HG02571 (cell line): ENCODE measurements around the gene STAG1.
"Not testable (repeated sequence)": the region's sequence is repeated elsewhere in the genome, so short reads cannot be mapped to it uniquely, and the experiment has no call there.

Source experiments
- ATAC-seq: cut with Tn5 transposase; IDR thresholded peaks from one replicate; pipeline ENCODE4 v1.9.1; 2021; ENCODE audit warnings: mild to moderate bottlenecking, moderate library complexity; ENCODE audit not compliant: unreplicated experiment

Gene STAG1

GRCh38 chr3:136749091-136749490 lies 3.1 kb downstream of the STAG1 start:
- no peak for ATAC-seq

DNA sequence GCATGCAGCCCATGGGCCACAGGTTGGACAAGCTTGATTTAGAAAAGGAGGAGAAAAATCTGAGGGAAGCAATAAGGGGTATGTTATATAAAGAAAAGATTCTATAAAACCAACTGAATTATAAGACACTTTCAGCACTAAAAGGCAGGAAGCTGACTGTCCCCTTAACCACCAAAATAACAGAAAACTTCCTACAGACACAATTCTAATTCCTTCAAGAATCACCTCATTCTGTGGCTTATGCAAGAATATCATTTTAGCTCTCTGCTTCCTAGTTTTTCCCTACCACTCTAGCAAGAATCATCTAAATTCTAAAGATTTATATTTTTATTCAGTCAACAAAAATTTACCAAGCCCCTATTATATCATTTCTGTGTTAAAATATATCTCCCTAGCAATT lies 6.3 kb downstream of the STAG1 start:
- no peak for ATAC-seq

GRCh38 chr3:136741063-136741462 lies 11.1 kb downstream of the STAG1 start:
- no peak for ATAC-seq

- ATAC-seq = no peak
These were observed 11.7 kb downstream of the STAG1 start for GRCh38 chr3:136740351-136740958.

GRCh38 chr3:136736950-136737349 lies 15.2 kb downstream of the STAG1 start:
- not testable (repeated sequence) for ATAC-seq

- no peak for ATAC-seq
These were observed 17.1 kb downstream of the STAG1 start for GRCh38 chr3:136735103-136735502.

GRCh38 chr3:136734382-136735070 lies 17.7 kb downstream of the STAG1 start:
- no peak for ATAC-seq

GRCh38 chr3:136733317-136733833 lies 18.8 kb downstream of the STAG1 start:
- ATAC-seq = no peak

DNA sequence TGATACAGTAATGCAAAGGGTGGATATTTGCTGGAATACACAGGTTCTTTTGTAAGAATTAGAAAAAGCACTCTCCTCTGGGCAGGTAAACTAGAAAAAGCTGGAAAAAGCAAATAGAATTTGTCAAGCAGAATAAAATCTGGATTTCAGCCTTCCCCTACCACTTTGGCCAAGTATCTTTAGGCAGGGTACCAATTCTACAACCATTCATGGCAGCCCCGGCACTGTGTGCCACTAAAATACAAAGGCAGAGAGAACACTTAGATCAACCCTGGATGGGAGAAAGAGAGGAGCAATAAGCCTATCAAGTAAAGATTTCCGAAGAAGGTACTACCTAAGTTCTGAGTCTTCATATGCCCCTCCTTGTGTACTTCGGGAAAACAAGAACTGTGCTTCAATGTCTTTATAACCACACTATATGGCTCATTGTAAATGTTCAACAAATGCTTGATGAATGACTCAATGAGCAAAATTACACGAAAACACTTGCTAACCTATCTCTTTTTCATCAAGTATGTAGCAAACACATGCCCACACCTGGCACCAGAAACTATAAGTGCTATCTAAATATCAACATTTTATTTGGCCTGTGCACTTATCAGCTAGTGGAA lies 20.8 kb downstream of the STAG1 start:
- no peak for ATAC-seq

GRCh38 chr3:136730595-136731273 lies 21.4 kb downstream of the STAG1 start:
- peak; percentile 64 for ATAC-seq

GRCh38 chr3:136728918-136729317 lies 23.3 kb downstream of the STAG1 start:
- ATAC-seq = no peak

DNA sequence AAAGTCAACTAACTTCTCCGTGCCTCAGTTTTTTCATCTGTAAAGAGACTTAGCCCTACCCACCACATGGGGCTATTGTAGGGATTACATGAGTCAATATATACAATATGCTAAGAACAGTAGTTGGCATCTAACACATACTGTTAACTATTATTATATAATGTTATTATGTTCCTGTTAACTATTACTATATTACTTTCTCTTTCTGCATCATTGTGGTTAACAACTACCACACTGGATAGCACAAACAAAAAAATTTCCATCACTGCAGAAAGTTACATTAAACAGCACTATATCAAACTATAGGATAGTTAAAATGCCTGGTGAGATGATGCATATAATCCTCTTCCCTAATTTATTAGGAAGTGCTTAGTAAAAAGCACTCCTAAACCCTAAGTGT lies 23.7 kb downstream of the STAG1 start:
- no peak for ATAC-seq

DNA sequence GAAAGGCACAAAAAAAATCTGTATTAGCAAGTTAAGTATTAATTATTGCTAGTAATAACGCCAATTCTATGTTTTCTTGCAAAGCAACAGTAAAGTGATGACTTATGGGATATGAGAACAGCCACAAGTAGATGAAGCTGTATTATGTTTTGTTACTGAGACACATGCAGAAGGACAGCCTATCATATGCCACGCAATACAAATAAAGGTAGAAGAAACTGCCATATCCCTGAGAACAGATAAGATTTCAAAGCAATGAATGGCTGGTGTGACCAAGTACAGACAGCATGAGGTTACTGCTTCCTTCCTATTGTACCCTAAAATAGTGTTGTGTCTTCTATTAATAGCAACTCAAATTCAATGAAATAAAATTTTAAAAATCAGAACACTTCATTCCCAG lies 26.7 kb downstream of the STAG1 start:
- ATAC-seq = no peak

DNA sequence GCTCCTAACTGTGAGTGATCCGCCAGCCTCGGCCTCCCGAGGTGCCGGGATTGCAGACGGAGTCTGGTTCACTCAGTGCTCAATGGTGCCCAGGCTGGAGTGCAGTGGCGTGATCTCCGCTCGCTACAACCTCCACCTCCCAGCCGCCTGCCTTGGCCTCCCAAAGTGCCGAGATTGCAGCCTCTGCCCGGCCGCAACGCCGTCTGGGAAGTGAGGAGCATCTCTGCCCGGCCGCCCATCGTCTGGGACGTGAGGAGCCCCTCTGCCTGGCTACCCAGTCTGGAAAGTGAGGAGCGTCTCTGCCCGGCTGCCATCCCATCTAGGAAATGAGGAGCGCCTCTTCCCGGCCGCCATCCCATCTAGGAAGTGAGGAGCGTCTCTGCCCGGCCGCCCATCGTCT lies 29.3 kb downstream of the STAG1 start:
- not testable (repeated sequence) for ATAC-seq

DNA sequence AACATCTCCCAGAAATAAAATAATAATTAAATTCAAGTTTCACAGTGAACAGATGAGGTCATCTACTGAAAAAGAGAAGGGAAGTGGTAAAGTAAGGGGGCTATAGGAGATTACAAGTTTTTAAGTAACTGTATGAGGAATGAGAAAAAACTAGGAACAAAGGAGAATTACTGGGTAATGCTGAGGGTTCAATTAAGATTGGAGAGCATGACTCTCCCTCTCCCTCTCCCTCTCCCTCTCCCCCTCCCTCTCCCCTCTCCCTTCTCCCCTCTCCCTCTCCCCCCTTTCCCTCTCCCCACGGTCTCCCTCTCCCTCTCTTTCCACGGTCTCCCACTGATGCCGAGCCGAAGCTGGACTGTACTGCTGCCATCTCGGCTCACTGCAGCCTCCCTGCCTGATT lies 29.8 kb downstream of the STAG1 start:
- ATAC-seq = not testable (repeated sequence)

- no peak for ATAC-seq
These were observed 32.1 kb downstream of the STAG1 start for GRCh38 chr3:136720091-136720490.

GRCh38 chr3:136716629-136717028 lies 35.5 kb downstream of the STAG1 start:
- no peak for ATAC-seq

DNA sequence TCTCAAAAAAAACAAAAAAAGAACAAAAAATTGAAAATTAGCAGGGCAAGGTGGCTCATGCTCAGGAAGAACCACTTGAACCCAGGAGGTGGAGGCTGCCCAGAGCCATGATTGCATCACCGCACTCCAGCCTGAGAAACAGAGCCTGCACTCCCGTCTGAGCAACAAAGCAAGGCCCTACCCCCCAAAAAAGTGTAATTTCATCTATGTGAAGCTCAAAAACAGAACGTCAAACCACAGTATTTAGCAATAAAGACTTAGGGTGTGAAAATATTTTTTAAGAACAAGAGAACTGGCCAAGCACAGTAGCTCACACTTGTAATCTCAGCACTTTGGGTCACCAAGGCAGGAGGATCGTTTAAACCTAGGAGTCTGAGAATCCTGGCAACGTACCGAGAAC lies 38.2 kb downstream of the STAG1 start:
- no peak for ATAC-seq

GRCh38 chr3:136712941-136713340 lies 39.2 kb downstream of the STAG1 start:
- ATAC-seq = no peak

- ATAC-seq = not testable (repeated sequence)
These were observed 40.3 kb downstream of the STAG1 start for GRCh38 chr3:136711888-136712287.

GRCh38 chr3:136711277-136711676 lies 40.9 kb downstream of the STAG1 start:
- no peak for ATAC-seq

DNA sequence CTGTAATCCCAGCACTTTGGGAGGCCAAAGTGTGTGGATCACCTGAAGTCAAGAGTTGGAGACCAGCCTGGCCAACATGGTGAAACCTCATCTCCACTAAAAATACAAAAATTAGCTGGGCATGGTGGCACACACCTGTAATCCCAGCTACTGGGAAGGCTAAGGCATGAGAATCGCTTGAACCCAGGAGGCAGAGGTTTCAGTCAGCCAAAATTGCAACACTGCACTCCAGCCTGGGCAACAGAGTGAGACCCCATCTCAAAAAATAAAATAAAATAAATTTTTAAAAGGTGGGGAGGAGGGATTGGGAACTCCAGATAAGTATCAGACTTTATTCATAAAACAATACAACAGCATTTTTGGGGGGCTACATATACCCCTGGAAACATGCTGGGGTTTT lies 42.4 kb downstream of the STAG1 start:
- not testable (repeated sequence) for ATAC-seq
